KMS-11 (cell line): ENCODE data around the gene CA7.

ENCODE experiments used
- H2AFZ ChIP-seq: fragments of 200-600 bp; sonication (generic); 2 replicates; pipeline ENCODE4 v1.6.1; 2016; ENCODE audit warnings: antibody characterized with exemption, mixed run types, low read depth
- H3K27ac ChIP-seq: fragments of 200-600 bp; sonication (generic); 2 replicates; pipeline ENCODE4 v1.6.1; 2016; ENCODE audit warnings: mild to moderate bottlenecking, mixed run types
- H3K27me3 ChIP-seq: fragments of 200-600 bp; sonication (generic); 2 replicates; pipeline ENCODE4 v1.6.1; 2017; ENCODE audit warnings: mild to moderate bottlenecking, low read depth, mixed run types, moderate library complexity; ENCODE audit not compliant: insufficient read depth
- H3K36me3 ChIP-seq: fragments of 200-600 bp; sonication (generic); 2 replicates; pipeline ENCODE4 v1.6.1; 2017; ENCODE audit warnings: mild to moderate bottlenecking, mixed run types; ENCODE audit not compliant: insufficient read depth
- H3K4me1 ChIP-seq: fragments of 200-600 bp; sonication (generic); 2 replicates; pipeline ENCODE4 v1.6.1; 2016; ENCODE audit warnings: mild to moderate bottlenecking, low read depth, mixed run types; ENCODE audit not compliant: poor library complexity, severe bottlenecking
- H3K4me2 ChIP-seq: fragments of 200-600 bp; sonication (generic); 2 replicates; pipeline ENCODE4 v1.7.0; 2016; ENCODE audit warnings: mild to moderate bottlenecking, mixed run types
- H3K4me3 ChIP-seq: fragments of 200-600 bp; sonication (generic); IDR thresholded peaks from 2 replicates; pipeline ENCODE4 v1.6.1; 2017; ENCODE audit warnings: low read depth, low read length, mixed read lengths; ENCODE audit not compliant: insufficient read depth
- H3K79me2 ChIP-seq: fragments of 200-600 bp; sonication (generic); 2 replicates; pipeline ENCODE4 v1.6.1; 2016; ENCODE audit warnings: low read depth, mixed run types; ENCODE audit not compliant: insufficient read depth
- H3K9ac ChIP-seq: fragments of 200-600 bp; sonication (generic); 2 replicates; pipeline ENCODE4 v1.6.1; 2016; ENCODE audit warnings: mild to moderate bottlenecking, mixed run types
- H4K20me1 ChIP-seq: fragments of 200-600 bp; sonication (generic); 2 replicates; pipeline ENCODE4 v1.6.1; 2016; ENCODE audit warnings: mild to moderate bottlenecking, mixed run types; ENCODE audit not compliant: insufficient read depth
- CTCF ChIP-seq: fragments of 200-600 bp; sonication (generic); conservative IDR thresholded peaks from 2 replicates; pipeline ENCODE4 v1.6.1; 2017; ENCODE audit warnings: low read depth, mild to moderate bottlenecking, antibody characterized with exemption, low read length, moderate library complexity, mixed read lengths

The CA7 gene

GRCh38 chr16:66844342-66845079, at the start of gene CA7:
Gene CA7 (plus strand): TSS chr16:66844414. CDS start chr16:66844488, 74 bp downstream.
- no peaks in the 10 kb centered on the region for H4K20me1 ChIP-seq
- no peak within 1 kb of the TSS for H3K27ac ChIP-seq
- H3K27me3 ChIP-seq: no peaks in the 10 kb centered on the region
- H3K4me2 ChIP-seq: no peak within 1 kb of the TSS
- no peaks in the 10 kb centered on the region for H3K4me1 ChIP-seq
- H3K4me3 ChIP-seq: no peak within 1 kb of the TSS
- no peak within 1 kb of the TSS for H2AFZ ChIP-seq
- H3K9ac ChIP-seq: no peak within 1 kb of the TSS
- H3K79me2 ChIP-seq: no peaks in the 10 kb centered on the region
- no peaks in the 10 kb centered on the region for H3K36me3 ChIP-seq
- no peak for TF ChIP-seq CTCF

GRCh38 chr16:66798161-66798560, 46.1 kb upstream of the CA7 start:
- Histone ChIP-seq H3K4me2 (no peak overlapping the region), H3K79me2 (no peaks in the 10 kb centered on the region), H3K4me3 (no peak overlapping the region), H3K9ac (no peak overlapping the region), H2AFZ (no peak overlapping the region), H4K20me1 (no peaks in the 10 kb centered on the region), H3K27ac (no peak overlapping the region), H3K4me1 (no peaks in the 10 kb centered on the region), H3K36me3 (no peaks in the 10 kb centered on the region), H3K27me3 (no peaks in the 10 kb centered on the region)
- TF ChIP-seq CTCF: no peak

- Histone ChIP-seq H3K27me3 (no peaks in the 10 kb centered on the region), H3K79me2 (no peaks in the 10 kb centered on the region), H3K4me1 (no peaks in the 10 kb centered on the region), H3K9ac (no peak overlapping the region), H3K4me3 (no peak overlapping the region), H3K27ac (no peak overlapping the region), H4K20me1 (no peaks in the 10 kb centered on the region), H3K4me2 (no peak overlapping the region), H2AFZ (no peak overlapping the region), H3K36me3 (no peaks in the 10 kb centered on the region)
- no peak for TF ChIP-seq CTCF
Observed at GRCh38 chr16:66800856-66801255, 43.4 kb upstream of the CA7 start.

- no peaks in the 10 kb centered on the region for H3K27me3 ChIP-seq
- no peaks in the 10 kb centered on the region for H4K20me1 ChIP-seq
- H3K79me2 ChIP-seq: no peaks in the 10 kb centered on the region
- H3K4me1 ChIP-seq: no peaks in the 10 kb centered on the region
- no peak within 1 kb of the TSS for H3K4me3 ChIP-seq
- no peak within 1 kb of the TSS for H3K27ac ChIP-seq
- no peak within 1 kb of the TSS for H3K9ac ChIP-seq
- no peak for TF ChIP-seq CTCF
- no peak within 1 kb of the TSS for H2AFZ ChIP-seq
- no peak within 1 kb of the TSS for H3K4me2 ChIP-seq
- no peaks in the 10 kb centered on the region for H3K36me3 ChIP-seq
Observed at GRCh38 chr16:66801320-66802105, 42.7 kb upstream of the CA7 start, which contains the start of gene TERB1. Gene TERB1 (minus strand): TSS chr16:66801584. CDS start chr16:66796798, 4,786 bp downstream.
